ENCODE data around the gene ZNF25. TPM values are rescaled to one million over a fixed set of nuclear protein-coding genes. Genes with fewer than 3 reads are reported as not detected.

The ZNF25 gene
- total and polyA plus RNA-seq, 9 of the 15 experiments (the other 6 are each of a cell fraction or from before 2014, with no cell fraction given): 0.62 to 2.3 (median 1.6) TPM

GRCh38 chr10:38003588-38003987, 27.1 kb upstream of the ZNF25 start (continued):
- TF ChIP-seq KAT8 (IDR thresholded peaks at IDR 0.05; ENCODE audit: low read depth): no peak
- no peak for TF ChIP-seq SAFB (IDR thresholded peaks at IDR 0.05; ENCODE audit: borderline replicate concordance, low read depth, low read length)
- no peak for TF ChIP-seq POLR2H (tag; IDR thresholded peaks at IDR 0.05; ENCODE audit: low read depth)
- peak; percentile 86 for TF ChIP-seq CBFA2T3 (IDR thresholded peaks at IDR 0.05)
- no peak for TF ChIP-seq ZNF143 (CRISPR knock-in tag; IDR thresholded peaks at IDR 0.05)
- TF ChIP-seq CHD1 (IDR thresholded peaks at IDR 0.05; ENCODE audit: low read length): no peak
- TF ChIP-seq SOX6 (IDR thresholded peaks at IDR 0.05): peak; percentile 42; the same call in 1 of the 2 replicates
- no peak for TF ChIP-seq MTF1 (CRISPR knock-in tag; IDR thresholded peaks at IDR 0.05; ENCODE audit: borderline replicate concordance)
- no peak for TF ChIP-seq SRSF1 (IDR thresholded peaks at IDR 0.05; ENCODE audit: low read depth, low read length)
- TF ChIP-seq HLTF (IDR thresholded peaks at IDR 0.05): no peak
- TF ChIP-seq NFIC (IDR thresholded peaks at IDR 0.05): peak; percentile 36; the same call in 1 of the 2 replicates
- TF ChIP-seq NEUROD1 (IDR thresholded peaks at IDR 0.05; ENCODE audit: borderline replicate concordance, low read depth, low read length, partially characterized antibody): no peak
- TF ChIP-seq USF2 (CRISPR knock-in tag; IDR thresholded peaks at IDR 0.05): no peak
- peak in 1 of 2 experiments; percentile 39; a peak in 1 of 4 replicates for TF ChIP-seq TRIM24 (IDR thresholded peaks at IDR 0.05)
- TF ChIP-seq ZBTB9 (CRISPR knock-in tag; IDR thresholded peaks at IDR 0.05): no peak
- no peak for TF ChIP-seq NR1H2 (CRISPR knock-in tag; IDR thresholded peaks at IDR 0.05)
- TF ChIP-seq ESRRA (IDR thresholded peaks at IDR 0.05; ENCODE audit: borderline replicate concordance, low read depth): no peak
- TF ChIP-seq HDAC8 (tag; IDR thresholded peaks at IDR 0.05): no peak
- TF ChIP-seq ZNF740 (CRISPR knock-in tag; IDR thresholded peaks at IDR 0.05): no peak
- TF ChIP-seq ZNF740 (tag; IDR thresholded peaks at IDR 0.05): no peak
- TF ChIP-seq ARID1B (IDR thresholded peaks at IDR 0.05): peak; percentile 85
- TF ChIP-seq FOXP1 (CRISPR knock-in tag; IDR thresholded peaks at IDR 0.05): no peak
- no peak for TF ChIP-seq ZNF324 (CRISPR knock-in tag; IDR thresholded peaks at IDR 0.05)
- TF ChIP-seq EZH2 (IDR thresholded peaks at IDR 0.05; ENCODE audit: borderline replicate concordance, low read depth, low read length): no peak
- TF ChIP-seq CBFA2T2 (conservative IDR thresholded peaks at IDR 0.05): peak; percentile 78
- TF ChIP-seq SMARCE1 (IDR thresholded peaks at IDR 0.05): 0 out of 2 replicates have a peak, but pooled peaks have one; percentile 45
- no peak for TF ChIP-seq POLR2B (IDR thresholded peaks at IDR 0.05; ENCODE audit: low read depth, partially characterized antibody)
- no peak for TF ChIP-seq EGR1 (conservative IDR thresholded peaks at IDR 0.05)
- no peak for TF ChIP-seq ATF1 (CRISPR knock-in tag; IDR thresholded peaks at IDR 0.05)
- no peak for TF ChIP-seq ATF1 (tag; IDR thresholded peaks at IDR 0.05)
- no peak for TF ChIP-seq ASH1L (IDR thresholded peaks at IDR 0.05; ENCODE audit: borderline replicate concordance, low read depth, partially characterized antibody)

All from K562 (cell line).